GM21447 (cell line): ENCODE results near the gene LRRN3.

Experiments
- ATAC-seq: cut with Tn5 transposase; IDR thresholded peaks from one replicate; pipeline ENCODE4 v1.9.1; 2021; ENCODE audit not compliant: unreplicated experiment

Gene LRRN3

DNA sequence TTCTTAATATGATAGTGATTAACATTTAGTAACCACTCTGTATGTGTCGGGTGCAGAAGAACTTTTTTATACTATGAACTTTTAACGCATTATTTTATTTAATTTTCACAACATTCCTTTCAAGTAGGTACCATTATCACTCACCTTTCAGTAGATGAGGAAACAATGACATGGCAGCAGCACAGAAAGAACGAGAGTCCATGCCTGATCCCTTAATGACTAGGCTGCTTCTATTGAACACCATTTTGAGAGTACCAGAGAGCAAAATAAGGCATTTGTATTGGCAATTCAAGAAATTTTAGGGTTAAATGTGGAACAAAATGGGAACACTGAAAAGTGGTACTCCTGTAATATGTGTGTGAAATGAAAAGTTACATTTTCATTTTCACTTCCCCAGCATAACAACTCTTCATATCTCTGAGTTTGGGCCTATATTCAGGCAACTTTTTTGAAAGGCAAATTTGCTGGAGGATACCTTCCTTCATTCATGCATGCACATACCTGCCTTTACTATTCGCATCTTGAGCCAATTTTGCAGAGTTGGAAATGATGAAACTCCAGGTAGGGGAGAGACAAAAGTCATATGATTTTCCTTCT lies 12.8 kb downstream of the LRRN3 start:
- ATAC-seq = peak; percentile 68

DNA sequence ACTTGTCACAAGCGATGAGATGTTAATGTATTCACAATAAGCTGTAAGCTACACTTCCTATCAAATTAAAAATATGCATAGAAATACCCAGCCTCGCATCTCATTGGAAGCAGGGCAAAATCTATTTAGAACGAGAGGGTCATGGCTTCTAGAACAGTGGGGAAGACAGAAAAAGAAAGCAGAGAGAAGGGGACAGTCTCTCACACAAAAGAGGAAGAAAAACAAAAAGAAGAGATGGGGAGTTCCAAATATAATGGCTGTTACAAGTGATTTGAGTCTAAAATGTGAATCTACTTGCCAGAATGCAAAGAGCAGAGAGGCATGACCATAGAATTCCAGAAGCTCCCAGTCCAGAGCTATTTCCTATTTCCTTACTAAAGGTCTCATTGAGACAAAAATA lies 13.8 kb downstream of the LRRN3 start:
- peak; percentile 49 for ATAC-seq

DNA sequence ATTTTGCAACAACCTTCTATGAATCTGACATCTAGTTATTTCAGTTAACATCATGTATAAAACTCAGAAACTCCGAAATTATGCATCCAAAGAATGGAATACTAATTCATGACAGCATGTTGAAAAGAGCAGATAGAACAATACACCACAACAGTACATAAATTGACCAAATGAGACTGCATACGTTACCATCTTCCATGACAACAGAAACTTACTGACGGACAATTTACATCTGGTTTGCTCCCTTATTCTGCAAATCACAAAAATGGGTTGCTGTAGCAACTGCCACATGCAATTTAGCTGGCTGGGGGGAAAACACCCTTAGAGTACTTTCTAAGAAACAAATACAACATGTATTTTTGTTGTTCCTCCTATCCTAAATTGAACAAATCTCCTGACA lies 14.3 kb downstream of the LRRN3 start:
- no peak for ATAC-seq

DNA sequence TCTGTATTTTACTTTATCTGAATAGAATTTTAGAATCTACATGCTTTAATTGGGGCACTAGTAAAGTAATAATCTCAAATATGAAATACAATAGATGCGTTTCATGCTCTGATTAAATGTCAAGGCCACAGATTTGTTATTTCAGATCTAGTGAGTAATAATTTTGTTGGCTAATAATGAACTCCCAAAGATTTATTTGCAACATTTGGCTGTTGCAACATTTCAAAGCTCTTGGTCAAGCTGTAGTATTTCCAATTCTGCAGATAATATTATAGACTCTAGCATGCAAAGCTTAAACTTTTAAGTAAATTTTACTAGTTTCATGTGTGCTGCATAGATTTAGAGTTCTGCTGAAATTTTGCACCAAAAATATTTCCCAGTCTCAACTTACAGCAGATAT lies 16.7 kb downstream of the LRRN3 start:
- ATAC-seq = no peak

DNA sequence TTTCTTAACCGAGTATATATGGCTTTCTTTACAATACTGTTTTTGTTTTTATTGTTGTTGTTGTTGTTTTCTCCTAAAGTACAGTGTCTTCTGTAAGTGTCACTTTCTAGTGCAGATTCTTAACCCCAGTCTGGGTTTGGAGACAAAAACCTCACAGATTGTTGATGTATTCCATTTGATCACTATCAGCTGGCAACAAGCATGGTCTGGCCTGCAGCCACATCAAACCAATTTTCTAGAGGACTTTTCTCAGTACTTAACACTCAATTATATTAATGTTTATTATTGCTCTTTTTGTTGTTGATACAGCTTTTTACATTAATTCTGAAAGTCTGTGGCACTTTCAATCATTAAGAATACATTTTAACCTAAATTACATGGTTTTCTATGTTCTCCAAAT lies 17.1 kb downstream of the LRRN3 start:
- no peak for ATAC-seq

DNA sequence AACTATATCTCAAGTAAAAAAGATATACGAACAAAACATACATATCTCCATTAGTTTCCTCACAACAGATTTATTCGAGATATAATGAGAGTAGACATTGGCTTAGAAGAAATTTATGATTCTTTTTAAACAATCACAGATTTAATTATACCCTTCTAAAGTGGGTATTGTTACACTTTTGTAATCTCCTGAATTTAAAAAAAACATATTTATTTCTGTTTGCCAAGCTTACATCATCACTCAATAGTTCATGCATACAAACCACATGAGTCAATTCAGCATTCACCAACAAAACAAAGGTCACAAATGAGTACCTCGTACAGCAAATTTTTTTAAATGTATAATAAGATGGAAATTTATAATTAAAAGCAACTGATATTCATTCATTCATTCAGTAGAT lies 17.6 kb downstream of the LRRN3 start:
- no peak for ATAC-seq

DNA sequence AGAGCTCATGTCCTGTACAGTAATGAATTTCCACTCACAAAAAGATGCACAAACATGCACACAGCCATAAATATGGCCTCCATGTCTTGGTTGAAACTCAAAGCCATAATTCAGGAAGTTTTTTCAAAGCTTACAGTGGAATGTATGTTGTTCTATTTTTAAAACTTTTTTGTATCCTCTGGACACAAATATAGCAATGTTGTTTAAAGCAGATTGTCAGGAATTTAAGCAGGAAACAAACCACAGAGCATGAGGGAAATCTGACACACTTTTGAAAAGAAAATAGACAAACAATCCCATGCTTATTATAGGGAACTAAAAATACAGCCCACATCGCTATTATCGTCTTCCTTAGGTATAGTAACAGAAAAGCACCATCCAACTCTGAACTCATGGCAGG lies 21.5 kb downstream of the LRRN3 start:
- no peak for ATAC-seq

DNA sequence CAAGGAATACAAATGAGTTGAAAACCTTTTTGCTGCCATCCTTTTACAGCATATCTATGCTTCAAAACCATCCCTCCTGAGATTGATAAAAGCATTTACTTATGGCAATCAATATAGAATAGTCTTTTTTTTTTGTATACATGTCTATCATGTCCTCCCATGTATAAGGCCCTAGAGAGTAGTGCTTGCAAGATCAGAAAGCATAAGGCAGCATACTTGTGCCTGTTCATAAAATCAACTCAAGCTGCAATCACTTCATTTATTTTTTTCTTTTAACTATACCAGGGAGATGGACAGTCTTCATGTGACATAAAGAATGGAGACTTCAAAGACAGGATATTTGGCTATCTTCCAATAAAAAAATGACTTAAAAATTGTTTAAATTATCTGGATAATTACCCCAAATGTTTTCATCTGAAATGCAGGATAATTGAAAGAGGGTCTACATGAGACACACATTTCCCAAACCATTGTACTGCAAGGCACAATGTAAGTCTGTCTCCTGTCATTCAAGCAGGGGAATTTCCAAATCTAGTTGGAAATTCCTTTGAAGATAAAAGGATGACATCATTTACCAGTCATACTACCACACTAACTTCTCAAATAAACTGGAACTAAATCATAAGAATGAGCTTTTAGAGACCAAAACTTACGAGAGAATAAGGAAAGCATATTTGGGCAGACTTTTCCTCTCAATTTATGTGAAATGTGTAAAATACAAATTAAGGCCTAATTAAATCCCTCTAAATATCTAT lies 22.5 kb downstream of the LRRN3 start:
- ATAC-seq = no peak

DNA sequence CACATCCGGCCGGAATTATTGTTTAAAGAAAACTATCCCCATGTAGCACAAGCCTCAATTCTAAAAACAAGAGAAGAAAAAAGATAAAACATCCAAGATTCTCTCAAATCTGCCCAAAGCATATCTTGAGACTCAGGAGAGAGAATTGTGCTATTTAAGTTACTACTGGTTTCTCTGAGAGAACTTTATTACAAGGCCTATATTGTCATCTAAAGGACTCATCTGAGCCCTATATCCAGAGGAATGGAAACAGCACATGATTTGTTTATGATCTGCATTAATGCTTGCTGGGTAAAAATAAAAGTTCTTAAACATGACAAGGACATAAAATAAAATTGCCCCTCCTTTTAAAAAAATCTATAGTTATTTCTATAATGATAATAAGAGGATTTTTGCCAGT lies 25.0 kb downstream of the LRRN3 start:
- no peak for ATAC-seq

DNA sequence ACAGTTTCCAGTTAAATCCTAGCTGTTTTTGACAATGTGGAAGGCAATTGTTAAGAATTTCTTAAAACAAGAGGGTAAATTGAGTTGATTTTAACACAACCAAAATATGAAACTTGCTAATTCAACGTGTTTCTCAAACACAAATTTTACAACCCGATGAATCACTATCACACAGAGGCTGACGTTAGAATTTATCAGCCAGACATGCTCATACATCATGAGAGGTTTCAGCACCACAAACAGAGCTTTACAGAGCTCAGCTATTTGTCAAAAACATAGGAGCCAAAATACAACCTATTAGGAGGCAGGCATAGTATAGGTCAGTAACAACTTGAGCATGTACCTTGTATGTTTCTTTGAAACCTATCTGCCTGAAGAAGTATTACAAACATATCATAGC lies 36.1 kb downstream of the LRRN3 start:
- no peak for ATAC-seq

DNA sequence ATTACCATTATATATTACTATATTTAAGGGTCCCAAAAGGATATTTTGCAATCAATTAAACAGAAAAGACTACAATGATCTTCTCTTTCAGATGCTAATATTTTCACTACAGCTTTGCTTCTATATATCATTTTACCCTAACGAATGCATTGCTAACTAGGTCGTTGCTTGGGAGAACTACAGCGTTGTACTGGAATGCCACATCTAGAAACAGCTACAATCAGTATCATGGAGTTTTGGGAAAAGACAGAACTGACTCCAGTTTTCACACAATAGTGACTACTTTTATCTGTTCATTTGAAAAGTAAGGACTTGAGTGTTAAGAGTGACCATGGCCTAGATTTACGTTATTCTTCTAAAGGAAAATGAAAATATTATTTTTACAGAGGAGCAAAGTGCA lies 38.5 kb downstream of the LRRN3 start:
- ATAC-seq = no peak

DNA sequence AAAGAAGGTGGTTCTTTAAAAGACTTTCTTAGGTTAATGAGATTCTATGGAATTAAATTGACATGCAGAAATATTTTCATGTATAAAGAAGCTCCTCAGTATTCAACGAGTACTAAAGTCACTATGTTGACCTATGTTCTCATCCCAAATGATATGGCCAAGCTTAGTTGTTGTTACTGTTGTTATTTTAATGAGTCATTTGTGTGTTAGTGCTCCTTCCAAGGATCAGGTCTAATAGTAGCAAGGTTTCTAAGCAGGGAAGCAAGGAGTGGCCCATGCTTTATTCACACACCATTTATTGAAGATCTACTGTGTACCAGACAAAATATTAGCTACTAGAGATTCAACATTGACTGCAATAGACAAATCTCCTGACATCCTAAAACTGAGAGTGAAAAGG lies 41.9 kb downstream of the LRRN3 start:
- ATAC-seq = no peak

DNA sequence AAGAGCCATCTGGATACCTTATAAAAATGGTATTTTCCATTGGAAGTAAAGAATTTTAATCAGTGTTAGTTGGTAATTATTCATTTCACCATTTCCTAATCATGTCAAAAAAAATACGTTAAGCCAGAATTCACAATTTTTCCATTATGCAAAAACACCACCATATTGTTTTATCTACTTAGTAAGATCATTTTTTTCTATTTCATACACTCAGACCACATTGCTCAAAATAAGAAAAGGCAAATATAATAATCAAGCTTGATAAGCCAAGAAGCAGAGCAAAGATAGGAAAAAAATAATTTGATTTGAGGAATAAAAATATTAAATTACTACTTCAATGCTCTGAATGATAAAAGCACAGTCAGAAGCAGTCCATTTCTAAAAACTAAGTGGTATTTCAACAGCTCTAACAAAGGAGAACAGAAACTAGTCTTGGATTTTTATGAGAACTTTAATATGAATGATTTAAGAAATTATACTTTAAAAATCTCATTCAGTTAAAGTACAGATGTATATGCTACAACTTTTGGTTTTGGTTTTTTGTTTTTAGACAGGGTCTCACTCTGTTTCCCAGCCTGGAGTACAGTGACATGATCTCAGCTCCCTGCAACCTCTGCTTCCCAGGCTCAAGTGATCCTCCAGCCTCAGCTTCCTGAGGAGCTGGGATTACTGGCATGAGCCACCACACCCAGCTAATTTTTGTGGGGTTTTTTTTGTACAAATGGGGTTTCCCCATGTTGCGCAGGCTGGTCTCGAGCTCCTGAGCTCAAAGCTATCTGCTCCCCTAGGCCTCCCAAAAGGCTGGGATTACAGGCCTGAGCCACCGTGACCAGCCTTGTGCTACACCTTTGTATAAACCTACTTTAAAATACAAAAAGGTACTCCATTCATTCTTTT lies 46.6 kb downstream of the LRRN3 start:
- ATAC-seq = peak; percentile 79

DNA sequence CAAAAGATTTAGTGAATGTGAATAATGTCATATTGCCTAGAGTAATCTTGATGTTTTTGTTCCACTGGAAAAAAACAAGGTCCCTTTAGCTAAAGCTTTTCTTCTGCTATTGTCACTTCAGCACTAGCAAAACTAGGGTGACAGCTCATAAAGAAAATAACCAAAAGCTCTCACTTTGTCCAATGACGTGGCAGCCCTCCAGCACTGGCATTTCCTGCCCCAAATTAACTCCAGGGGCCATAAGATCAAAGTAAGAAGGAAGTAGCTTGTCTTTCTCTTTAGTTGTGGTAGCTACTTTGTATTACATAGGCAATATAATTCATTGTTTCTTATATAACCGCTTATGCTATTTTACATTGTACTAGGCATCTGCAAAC lies 47.3 kb downstream of the LRRN3 start:
- peak; percentile 98 for ATAC-seq

DNA sequence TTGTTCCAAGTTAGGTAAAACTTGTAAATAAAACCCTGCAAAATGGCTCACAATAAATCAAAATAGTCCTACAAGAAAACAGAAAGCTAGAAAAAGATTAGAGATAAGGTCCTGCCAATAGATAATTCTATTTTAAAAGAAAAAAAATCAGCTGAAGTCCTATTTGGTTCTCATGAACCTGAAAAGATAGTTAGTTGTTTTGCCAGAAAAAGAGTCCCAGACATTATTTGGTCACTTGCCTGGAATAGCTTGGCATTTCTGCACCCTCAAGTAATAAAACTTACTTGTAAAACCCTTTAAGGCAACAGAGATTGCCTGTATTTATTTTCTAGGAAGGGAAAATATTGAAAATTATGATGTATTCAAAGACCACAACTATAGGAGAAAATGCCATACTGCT lies 47.7 kb downstream of the LRRN3 start:
- no peak for ATAC-seq

DNA sequence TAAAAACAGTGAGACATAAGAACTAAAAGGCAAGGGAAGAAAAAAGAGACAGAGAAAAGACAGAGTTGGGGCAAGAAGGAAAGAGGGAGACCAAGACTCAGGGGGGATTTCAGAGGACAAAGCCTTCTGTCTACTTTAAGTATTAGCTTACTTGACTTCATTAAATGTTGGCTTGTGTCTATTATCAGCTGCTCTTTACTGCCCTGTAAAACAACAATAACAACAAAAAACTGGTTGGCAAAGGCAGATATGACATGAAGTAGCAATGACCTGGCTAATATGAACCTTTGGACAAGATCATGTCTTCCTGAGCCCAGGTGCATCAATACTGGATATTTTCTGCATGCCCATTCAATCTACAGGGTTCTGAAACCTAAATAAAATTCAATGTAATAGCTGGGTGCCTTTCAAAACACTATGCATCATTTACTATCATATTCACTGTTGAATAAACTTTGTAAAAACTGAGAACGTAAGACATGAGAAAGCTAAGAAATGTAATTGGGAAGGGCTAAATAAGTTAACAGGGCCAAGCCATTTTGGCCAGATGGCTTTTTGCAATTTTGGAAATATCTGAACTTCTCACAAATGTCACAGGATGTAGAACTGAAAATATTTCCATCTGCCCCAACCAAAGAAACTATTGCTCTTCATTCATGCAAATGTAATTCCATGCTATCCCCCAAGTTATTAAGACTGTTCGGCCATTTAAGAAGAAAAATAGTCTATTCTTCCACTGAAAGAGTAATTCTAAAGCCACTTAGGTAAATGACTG lies 49.4 kb downstream of the LRRN3 start:
- no peak for ATAC-seq

DNA sequence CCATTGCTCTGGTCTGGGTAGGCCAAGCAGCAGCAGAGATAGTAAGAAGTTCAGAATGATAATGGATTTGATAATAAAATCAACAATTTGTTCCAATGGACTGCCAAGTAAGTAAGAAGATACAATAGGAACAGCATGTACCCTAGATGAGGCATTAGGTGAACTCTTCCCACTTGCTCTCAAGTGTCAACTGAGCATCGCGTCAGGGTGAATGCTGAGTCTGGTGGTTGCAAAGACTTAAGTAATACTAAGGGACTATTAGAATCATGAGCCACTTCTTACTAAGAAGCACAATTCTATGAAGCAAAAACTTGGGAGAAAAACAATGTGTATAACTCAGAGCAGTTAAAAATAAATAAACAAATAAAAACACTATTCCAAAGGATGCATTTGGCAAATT lies 54.5 kb downstream of the LRRN3 start:
- no peak for ATAC-seq

DNA sequence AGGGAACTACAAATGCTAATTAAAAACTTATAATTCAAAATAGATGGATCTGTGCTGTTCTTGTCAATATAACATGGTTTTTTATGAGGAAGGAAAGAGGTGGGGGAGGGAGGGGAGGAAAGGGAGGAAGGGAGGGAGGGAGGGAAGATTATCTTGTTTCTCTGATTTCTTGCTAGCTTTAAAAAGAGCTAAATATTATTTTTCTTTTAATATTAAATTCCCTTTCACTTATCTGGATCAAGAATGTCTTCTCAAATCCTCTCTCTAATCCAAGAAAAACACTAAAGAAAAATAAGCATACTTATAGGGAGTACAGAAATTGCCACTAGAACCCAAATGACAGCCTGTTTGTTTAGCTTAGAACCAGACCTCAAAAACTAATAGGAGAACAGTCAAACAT lies 55.2 kb downstream of the LRRN3 start:
- ATAC-seq = no peak

DNA sequence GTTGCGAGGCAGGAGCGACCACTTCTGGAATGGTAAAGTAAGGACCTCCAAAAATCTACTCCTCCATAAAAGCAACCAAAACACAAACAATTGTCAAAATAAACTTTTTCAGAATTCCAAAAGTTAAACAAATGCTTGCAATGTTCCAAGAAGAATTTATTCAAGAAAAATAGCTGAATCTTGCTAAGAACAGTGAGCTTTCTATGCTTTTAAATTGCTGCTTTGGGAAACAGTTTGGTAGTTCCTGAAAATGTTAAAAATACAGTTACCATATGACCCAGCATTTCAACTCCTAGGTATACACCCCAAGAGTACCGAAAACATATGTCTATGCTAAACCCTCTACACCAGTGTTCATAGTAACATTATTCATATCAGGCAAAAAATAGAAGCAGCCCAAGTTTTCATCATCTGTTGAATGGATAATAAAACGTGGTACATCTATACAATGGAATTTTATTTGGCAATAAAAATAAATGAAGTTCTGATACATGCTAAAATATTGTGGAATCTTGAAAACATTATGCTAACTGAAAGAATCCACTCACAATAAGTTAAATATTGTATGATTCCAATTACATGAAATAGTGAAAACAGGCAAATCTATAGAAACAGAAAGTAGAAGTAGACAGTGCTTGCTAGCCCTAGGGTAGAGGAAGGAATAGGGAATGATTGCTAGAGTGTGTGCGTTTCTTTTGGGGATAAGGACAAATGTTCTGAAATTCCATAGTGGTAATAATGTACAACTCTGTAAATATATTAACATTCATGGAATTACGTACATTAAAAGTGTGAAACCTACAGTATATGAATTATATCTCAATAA lies 57.0 kb downstream of the LRRN3 start:
- no peak for ATAC-seq

DNA sequence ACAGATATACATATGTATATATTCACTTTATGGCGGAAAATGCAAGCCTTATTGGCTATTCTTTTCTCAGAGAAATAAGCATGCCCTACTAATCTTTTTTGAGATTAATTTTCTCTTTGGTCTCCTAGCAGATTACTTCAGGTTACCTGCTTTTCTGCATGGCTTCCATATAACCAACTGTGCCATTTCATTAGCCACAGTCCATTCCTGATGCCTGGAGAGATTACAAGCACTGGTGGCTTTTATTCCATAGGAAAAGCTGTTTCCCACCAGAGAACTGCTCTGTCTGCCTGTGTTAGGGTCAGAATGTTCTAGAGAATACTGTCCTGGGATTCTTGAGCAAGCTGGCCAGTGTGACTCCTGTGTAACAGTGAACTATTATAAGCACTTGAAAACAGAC lies 59.8 kb downstream of the LRRN3 start:
- ATAC-seq = no peak
